ENCODE measurements around the gene CREBBP. TPM values are rescaled to one million over a fixed set of nuclear protein-coding genes. Genes with fewer than 3 reads are reported as not detected.

The CREBBP gene
- total RNA-seq, 1 experiment from 2014 or later, result 79.6 TPM

DNA sequence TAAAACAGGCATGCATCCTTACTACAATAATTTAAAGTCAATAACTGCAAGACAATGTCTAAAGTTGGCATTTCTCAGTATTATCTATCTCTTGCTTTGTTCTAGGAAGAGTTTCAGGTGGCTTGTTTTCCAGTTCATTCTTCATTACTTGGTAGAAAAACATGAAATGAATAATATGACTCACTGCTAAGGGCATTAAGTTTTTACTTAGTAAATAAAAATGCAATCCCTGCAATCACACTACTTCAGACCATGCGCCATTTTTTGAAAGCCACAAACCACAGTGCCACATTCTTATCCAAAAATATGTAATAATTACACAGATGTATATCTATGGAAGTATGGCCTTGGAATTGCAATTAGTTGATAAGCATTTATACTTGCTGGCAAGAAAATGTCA, 55.4 kb downstream of the CREBBP start:
- no TSS peak for BruUV-seq (replicated peaks)
- CTCF ChIA-PET, result no interaction called here
- Histone ChIP-seq H3K9me3 (ENCODE audit: low read depth, low read length, poor library complexity, severe bottlenecking) (no peaks in the 10 kb centered on the region), H3K36me3 (ENCODE audit: insufficient read depth, low read length, poor library complexity, severe bottlenecking) (no peaks in the 10 kb centered on the region), H3K27ac (ENCODE audit: low read depth, low read length, poor library complexity, severe bottlenecking) (no peak overlapping the region), H3K4me1 (ENCODE audit: insufficient read depth, low read length, poor library complexity, severe bottlenecking) (peaks cover 11% of the 10 kb centered on the region), H3K4me3 (ENCODE audit: low read depth, low read length, poor library complexity, severe bottlenecking) (no peak overlapping the region), H3K27me3 (replicated peaks; ENCODE audit: insufficient read depth, low read depth, low read length, poor library complexity) (no peaks in the 10 kb centered on the region)
- DNase-seq (ENCODE audit: low spot score), result no peak
- no peak for TF ChIP-seq EZH2 (IDR thresholded peaks at IDR 0.05; ENCODE audit: borderline replicate concordance, low read depth, low read length, poor library complexity, severe bottlenecking)
- POLR2A ChIA-PET (ENCODE audit: low non-redundant PET), result no interaction called here
- intact Hi-C loops (cut with micrococcal nuclease; ENCODE audit: unreplicated experiment), result no loop called here

DNA sequence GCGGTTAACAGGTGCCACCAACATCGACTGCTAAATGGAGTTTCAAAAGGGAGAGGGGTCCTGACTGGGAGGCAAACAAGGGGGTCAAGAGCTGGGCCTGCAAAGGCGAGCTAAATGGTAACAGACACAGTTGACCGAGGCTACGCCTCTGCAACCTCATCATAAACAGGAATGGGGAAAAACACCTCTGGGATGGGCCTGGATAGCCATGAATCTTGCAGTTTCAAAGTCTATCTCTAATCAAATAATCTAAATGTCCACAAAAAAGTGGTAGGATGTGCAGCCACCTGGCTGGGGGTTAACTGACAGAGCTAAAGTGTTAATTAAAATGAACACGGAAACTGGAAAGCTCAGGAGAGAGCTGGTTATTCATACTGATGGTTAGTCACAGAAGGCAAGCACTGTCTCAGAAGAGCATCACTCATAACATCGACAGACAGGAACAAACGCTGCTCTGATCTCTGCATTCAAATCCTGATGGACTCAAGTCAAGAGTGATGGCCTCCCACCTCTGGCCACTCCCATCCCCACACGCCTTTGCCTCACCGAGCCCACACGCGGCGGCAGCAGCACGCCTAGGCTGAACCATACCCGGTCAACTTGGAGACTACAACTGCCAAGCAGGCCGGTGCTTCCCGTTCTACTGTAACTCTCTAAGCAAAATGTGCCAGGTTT, 56.3 kb downstream of the CREBBP start:
- Histone ChIP-seq H3K36me3 (ENCODE audit: insufficient read depth, low read length, poor library complexity, severe bottlenecking) (no peaks in the 10 kb centered on the region), H3K4me3 (ENCODE audit: low read depth, low read length, poor library complexity, severe bottlenecking) (no peak overlapping the region), H3K9me3 (ENCODE audit: low read depth, low read length, poor library complexity, severe bottlenecking) (no peaks in the 10 kb centered on the region), H3K4me1 (ENCODE audit: insufficient read depth, low read length, poor library complexity, severe bottlenecking) (peaks cover 18% of the 10 kb centered on the region), H3K27me3 (replicated peaks; ENCODE audit: insufficient read depth, low read depth, low read length, poor library complexity) (no peaks in the 10 kb centered on the region), H3K27ac (ENCODE audit: low read depth, low read length, poor library complexity, severe bottlenecking) (no peak overlapping the region)
- no peak for DNase-seq (ENCODE audit: low spot score)
- intact Hi-C loops (cut with micrococcal nuclease; ENCODE audit: unreplicated experiment), result no loop called here
- CTCF ChIA-PET, result no interaction called here
- POLR2A ChIA-PET (ENCODE audit: low non-redundant PET), result no interaction called here
- BruUV-seq (replicated peaks), result no TSS peak
- TF ChIP-seq EZH2 (IDR thresholded peaks at IDR 0.05; ENCODE audit: borderline replicate concordance, low read depth, low read length, poor library complexity, severe bottlenecking), result no peak
- TF ChIP-seq, protein P1, sequence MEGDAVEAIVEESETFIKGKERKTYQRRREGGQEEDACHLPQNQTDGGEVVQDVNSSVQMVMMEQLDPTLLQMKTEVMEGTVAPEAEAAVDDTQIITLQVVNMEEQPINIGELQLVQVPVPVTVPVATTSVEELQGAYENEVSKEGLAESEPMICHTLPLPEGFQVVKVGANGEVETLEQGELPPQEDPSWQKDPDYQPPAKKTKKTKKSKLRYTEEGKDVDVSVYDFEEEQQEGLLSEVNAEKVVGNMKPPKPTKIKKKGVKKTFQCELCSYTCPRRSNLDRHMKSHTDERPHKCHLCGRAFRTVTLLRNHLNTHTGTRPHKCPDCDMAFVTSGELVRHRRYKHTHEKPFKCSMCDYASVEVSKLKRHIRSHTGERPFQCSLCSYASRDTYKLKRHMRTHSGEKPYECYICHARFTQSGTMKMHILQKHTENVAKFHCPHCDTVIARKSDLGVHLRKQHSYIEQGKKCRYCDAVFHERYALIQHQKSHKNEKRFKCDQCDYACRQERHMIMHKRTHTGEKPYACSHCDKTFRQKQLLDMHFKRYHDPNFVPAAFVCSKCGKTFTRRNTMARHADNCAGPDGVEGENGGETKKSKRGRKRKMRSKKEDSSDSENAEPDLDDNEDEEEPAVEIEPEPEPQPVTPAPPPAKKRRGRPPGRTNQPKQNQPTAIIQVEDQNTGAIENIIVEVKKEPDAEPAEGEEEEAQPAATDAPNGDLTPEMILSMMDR (conservative IDR thresholded peaks at IDR 0.05; ENCODE audit: low read depth, low read length), result no peak

DNA sequence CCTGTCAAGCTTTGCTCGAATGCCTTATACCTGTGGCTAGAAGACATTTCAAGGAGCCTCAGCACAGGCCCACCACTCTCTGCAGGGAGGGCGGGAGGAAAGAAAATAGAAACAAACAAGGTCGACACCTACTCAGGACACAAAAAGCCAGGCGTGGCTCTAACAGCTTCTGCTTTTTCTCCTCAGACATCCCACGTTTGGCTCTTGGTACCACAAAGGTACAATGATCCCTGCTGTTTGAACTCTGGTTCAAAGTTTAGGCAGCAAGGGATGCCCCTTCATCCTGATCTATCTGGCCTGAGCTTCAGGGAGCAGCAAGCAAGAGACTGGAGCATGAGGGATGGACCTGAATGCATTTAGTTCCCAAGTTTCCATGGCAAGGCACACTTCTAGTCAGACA, 57.1 kb downstream of the CREBBP start:
- CTCF ChIA-PET, result no interaction called here
- Histone ChIP-seq H3K4me1 (ENCODE audit: insufficient read depth, low read length, poor library complexity, severe bottlenecking) (peaks cover 18% of the 10 kb centered on the region), H3K27me3 (replicated peaks; ENCODE audit: insufficient read depth, low read depth, low read length, poor library complexity) (no peaks in the 10 kb centered on the region), H3K4me3 (ENCODE audit: low read depth, low read length, poor library complexity, severe bottlenecking) (no peak overlapping the region), H3K27ac (ENCODE audit: low read depth, low read length, poor library complexity, severe bottlenecking) (no peak overlapping the region), H3K36me3 (ENCODE audit: insufficient read depth, low read length, poor library complexity, severe bottlenecking) (no peaks in the 10 kb centered on the region), H3K9me3 (ENCODE audit: low read depth, low read length, poor library complexity, severe bottlenecking) (no peaks in the 10 kb centered on the region)
- no peak for TF ChIP-seq EZH2 (IDR thresholded peaks at IDR 0.05; ENCODE audit: borderline replicate concordance, low read depth, low read length, poor library complexity, severe bottlenecking)
- TF ChIP-seq, protein P1 (conservative IDR thresholded peaks at IDR 0.05; ENCODE audit: low read depth, low read length), result no peak
- no TSS peak for BruUV-seq (replicated peaks)
- POLR2A ChIA-PET (ENCODE audit: low non-redundant PET), result no interaction called here
- intact Hi-C loops (cut with micrococcal nuclease; ENCODE audit: unreplicated experiment), result no loop called here
- DNase-seq (ENCODE audit: low spot score), result no peak

Measured in A673 (cell line).